NCI-H1436 (cell line): ENCODE results near the gene PRX.
"Not testable (repeated sequence)": the region's sequence is repeated elsewhere in the genome, so short reads cannot be mapped to it uniquely, and the experiment has no call there.

Source experiments
- DNase-seq: peaks from one replicate; lab custom pipeline; 2025; lab: John Stamatoyannopoulos, UW

PRX gene

GRCh38 chr19:40416918-40417642 lies 3.9 kb upstream of the PRX start:
- DNase-seq, result no peak

- DNase-seq, result no peak
Measured at GRCh38 chr19:40415768-40416167, 2.6 kb upstream of the PRX start.

- no peak for DNase-seq
Measured at GRCh38 chr19:40414542-40415535, 1.7 kb upstream of the PRX start.

- DNase-seq, result no peak
Measured at GRCh38 chr19:40412866-40413265, 312 bp downstream of the PRX start.

GRCh38 chr19:40411958-40412499 lies 1.1 kb downstream of the PRX start:
- no peak for DNase-seq

GRCh38 chr19:40411125-40411842 lies 1.9 kb downstream of the PRX start:
- DNase-seq, result no peak

GRCh38 chr19:40410030-40410389 lies 3.2 kb downstream of the PRX start:
- no peak for DNase-seq

GRCh38 chr19:40408598-40408925 lies 4.6 kb downstream of the PRX start:
- not testable (repeated sequence) for DNase-seq

- no peak for DNase-seq
Measured at GRCh38 chr19:40407714-40408597, 5.2 kb downstream of the PRX start.

GRCh38 chr19:40403262-40403984 lies 9.8 kb downstream of the PRX start:
- peak; percentile 14 for DNase-seq

GRCh38 chr19:40400559-40400958 lies 12.6 kb downstream of the PRX start:
- DNase-seq, result no peak

GRCh38 chr19:40398417-40399131 lies 14.6 kb downstream of the PRX start:
- DNase-seq, result no peak

GRCh38 chr19:40397568-40397906 lies 15.6 kb downstream of the PRX start:
- no peak for DNase-seq

GRCh38 chr19:40396886-40397567 lies 16.2 kb downstream of the PRX start:
- DNase-seq, result no peak

- no peak for DNase-seq
Measured at GRCh38 chr19:40395956-40396355, 17.2 kb downstream of the PRX start.

- no peak for DNase-seq
Measured at GRCh38 chr19:40394816-40395210, 18.4 kb downstream of the PRX start.

- no peak for DNase-seq
Measured at GRCh38 chr19:40393894-40394815, 19.0 kb downstream of the PRX start.

- no peak for DNase-seq
Measured at GRCh38 chr19:40392894-40393517, 20.2 kb downstream of the PRX start.
